Psoas muscle (tissue), 8 donors: ENCODE results near the gene WNT10A. TPM values are rescaled to one million over a fixed set of nuclear protein-coding genes. Genes with fewer than 3 reads are reported as not detected.

Experiments
- ATAC-seq, 4 donors: fragments of 200-7000 bp; cut with Tn5 transposase; one replicate each; pipeline ENCODE4 v1.9.1; 2020; ENCODE audit warnings: moderate library complexity in 3 of 4, mild to moderate bottlenecking in 2 of 4
- DNase-seq, 2 donors: peaks; one replicate each; pipeline ENCODE4 v3.0.0-alpha.2; 2020
- H3K27ac ChIP-seq: fragments of 200-600 bp; one replicate; pipeline ENCODE4 v1.8.0; 2022
- H3K27me3 ChIP-seq, 3 donors: fragments of 200-600 bp in 1 of 3; one replicate each; pipeline versions ENCODE4 v1.6.1 to v1.8.0; 2013 to 2022; ENCODE audit warnings: low read length in 2 of 3, mild to moderate bottlenecking in 2 of 3, moderate library complexity in 1 of 3; ENCODE audit not compliant: insufficient read depth in 3 of 3
- H3K36me3 ChIP-seq, 2 donors: fragments of 200-600 bp in 1 of 2; one replicate each; pipeline versions ENCODE4 v1.6.1 to v1.8.0; 2013 to 2022; ENCODE audit warnings: low read depth in 1 of 2, mild to moderate bottlenecking in 1 of 2, moderate library complexity in 1 of 2; ENCODE audit not compliant: insufficient read depth in 1 of 2
- H3K4me1 ChIP-seq: fragments of 200-600 bp; one replicate; pipeline ENCODE4 v1.8.0; 2022
- H3K4me3 ChIP-seq: fragments of 200-600 bp; one replicate; pipeline ENCODE4 v1.8.0; 2022; ENCODE audit warnings: mild to moderate bottlenecking
- H3K9me3 ChIP-seq: fragments of 200-600 bp; one replicate; pipeline ENCODE4 v1.8.0; 2022
- WGBS, 3 donors: extraction: QIAGEN DNeasy Blood & Tissue Kit; methylation state at CpG; one replicate each; pipeline versions ENCODE4 v1.1.6 to v1.1.7; 2013; 5-methylcytosine and 5-hydroxymethylcytosine counted together
- intact Hi-C, 2 donors: fragments of 100-400 bp; cut with DNase I; formaldehyde crosslinking; loops; one replicate each; pipeline versions ENCODE4 v1.11.0 to v1.14.2; 2022
- polyA plus RNA-seq, 3 donors: library from polyadenylated mRNA; stranded (reverse); fragments of 200-250 nt; gene quantifications; one replicate each; pipeline ENCODE4 v1.2.3, GENCODE V29; 2013
- total RNA-seq, 4 donors: library from RNA; stranded (reverse); fragmentation: NEBNext Ultra II Directional in 2 of 4; extraction: Animal tissue kit (Norgen Biotek cat#: 25700) in 2 of 4; gene quantifications; one replicate each; pipeline versions ENCODE4 v1.2.1 to v1.2.4, GENCODE V29; 2021 to 2023
- TF ChIP-seq, protein P1 (sequence below): fragments of 200-600 bp; IDR thresholded peaks from one replicate; pipeline ENCODE4 v1.8.0; 2022; ENCODE audit warnings: antibody characterized with exemption
- donor health status: healthy with polysubstance abuse.
- donor health status: DM: no; HTN: no; CAD: no; lungs with moderate emphysema.
- donor health status: Bipolar disorder and iron deficiency.
- donor health status: healthy.
- donor health status: DM: yes; HTN: yes; CAD: no.
- donor health status: DM: no; HTN: no; CAD: no.
- donor health status: DM: no; HTN: no; CAD: no.
- donor health status: DM: yes; HTN: yes; CAD: no.

WNT10A gene
- total and polyA plus RNA-seq, 7 donors = 0.01 to 0.03 TPM; not detected in 5

DNA sequence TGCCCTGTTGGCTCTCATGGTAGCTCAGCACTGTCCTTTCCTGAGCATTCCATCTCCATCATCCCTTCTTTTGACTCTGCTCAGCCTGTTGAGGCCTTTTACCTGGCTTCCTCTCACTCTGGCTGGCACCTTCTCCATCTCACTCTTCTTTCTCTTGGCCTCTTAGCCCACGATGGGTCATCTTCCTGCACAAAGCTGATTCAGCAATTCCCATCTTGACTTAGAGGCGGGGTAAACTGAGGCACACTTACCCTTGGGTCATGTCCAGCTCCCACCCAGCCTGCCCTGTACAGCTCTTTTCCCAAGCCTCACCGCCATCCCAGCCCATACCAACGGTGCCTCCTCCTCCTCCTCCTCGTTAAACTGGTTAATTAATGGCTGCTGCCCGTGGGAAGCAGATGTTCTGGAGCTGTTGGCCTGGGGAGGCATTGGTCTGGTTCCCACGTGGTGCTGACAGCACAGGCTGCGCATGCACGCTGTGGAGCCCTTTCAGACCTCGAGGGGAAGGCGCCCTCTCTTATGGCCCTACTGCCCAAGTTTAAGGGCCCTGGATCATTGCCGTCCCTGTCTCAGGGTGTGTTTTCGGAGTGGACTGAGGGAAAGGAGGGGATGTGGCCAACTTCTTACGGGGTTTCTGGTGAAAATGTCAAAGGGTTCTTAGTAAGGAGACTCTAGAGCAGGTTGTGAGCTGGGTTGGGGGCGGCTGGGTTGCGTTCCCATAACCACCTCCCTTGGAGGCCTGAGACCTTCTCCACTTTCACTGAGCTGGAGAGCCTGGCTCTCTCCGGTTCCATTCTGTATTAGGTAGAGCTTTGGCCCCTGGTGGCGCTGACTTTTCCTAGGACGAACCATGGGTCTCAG, 10.9 kb downstream of the WNT10A start:
- intact Hi-C loops = no loop called here
- DNase-seq = no peak
- no peak for ATAC-seq
- Histone ChIP-seq H3K4me3 (no peak overlapping the region), H3K4me1 (peaks cover 6% of the 10 kb centered on the region), H3K27me3 (peaks cover 0 to 40% (median 12%) of the 10 kb centered on the region in 3 donors), H3K9me3 (no peaks in the 10 kb centered on the region), H3K27ac (no peak overlapping the region), H3K36me3 (no peaks in the 10 kb centered on the region)
- TF ChIP-seq, protein P1, sequence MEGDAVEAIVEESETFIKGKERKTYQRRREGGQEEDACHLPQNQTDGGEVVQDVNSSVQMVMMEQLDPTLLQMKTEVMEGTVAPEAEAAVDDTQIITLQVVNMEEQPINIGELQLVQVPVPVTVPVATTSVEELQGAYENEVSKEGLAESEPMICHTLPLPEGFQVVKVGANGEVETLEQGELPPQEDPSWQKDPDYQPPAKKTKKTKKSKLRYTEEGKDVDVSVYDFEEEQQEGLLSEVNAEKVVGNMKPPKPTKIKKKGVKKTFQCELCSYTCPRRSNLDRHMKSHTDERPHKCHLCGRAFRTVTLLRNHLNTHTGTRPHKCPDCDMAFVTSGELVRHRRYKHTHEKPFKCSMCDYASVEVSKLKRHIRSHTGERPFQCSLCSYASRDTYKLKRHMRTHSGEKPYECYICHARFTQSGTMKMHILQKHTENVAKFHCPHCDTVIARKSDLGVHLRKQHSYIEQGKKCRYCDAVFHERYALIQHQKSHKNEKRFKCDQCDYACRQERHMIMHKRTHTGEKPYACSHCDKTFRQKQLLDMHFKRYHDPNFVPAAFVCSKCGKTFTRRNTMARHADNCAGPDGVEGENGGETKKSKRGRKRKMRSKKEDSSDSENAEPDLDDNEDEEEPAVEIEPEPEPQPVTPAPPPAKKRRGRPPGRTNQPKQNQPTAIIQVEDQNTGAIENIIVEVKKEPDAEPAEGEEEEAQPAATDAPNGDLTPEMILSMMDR = no peak
- 59 to 67% (median 65%) methylated on average over 19 of the region's 19 CpGs for whole genome bisulfite sequencing, 3 donors

- TF ChIP-seq, protein P1 = peak; percentile 44
- intact Hi-C loops = no loop called here
- DNase-seq (peak; percentile 70 to 82), ATAC-seq (peak; percentile 86 to 95 (median 90))
- no peak overlapping the region for H3K27ac ChIP-seq
- H3K4me3 ChIP-seq = peak overlapping the region; percentile 61
- peaks cover 6% of the 10 kb centered on the region for H3K4me1 ChIP-seq
- H3K9me3 ChIP-seq = no peaks in the 10 kb centered on the region
- peaks cover 0 to 53% (median 22%) of the 10 kb centered on the region in 3 donors for H3K27me3 ChIP-seq
- no peaks in the 10 kb centered on the region for H3K36me3 ChIP-seq
- 1% methylated on average over 58 to 72 of the region's 72 CpGs for WGBS, 3 donors
These were observed 12.2 kb downstream of the WNT10A start for GRCh38 chr2:218892693-218893348.

DNA sequence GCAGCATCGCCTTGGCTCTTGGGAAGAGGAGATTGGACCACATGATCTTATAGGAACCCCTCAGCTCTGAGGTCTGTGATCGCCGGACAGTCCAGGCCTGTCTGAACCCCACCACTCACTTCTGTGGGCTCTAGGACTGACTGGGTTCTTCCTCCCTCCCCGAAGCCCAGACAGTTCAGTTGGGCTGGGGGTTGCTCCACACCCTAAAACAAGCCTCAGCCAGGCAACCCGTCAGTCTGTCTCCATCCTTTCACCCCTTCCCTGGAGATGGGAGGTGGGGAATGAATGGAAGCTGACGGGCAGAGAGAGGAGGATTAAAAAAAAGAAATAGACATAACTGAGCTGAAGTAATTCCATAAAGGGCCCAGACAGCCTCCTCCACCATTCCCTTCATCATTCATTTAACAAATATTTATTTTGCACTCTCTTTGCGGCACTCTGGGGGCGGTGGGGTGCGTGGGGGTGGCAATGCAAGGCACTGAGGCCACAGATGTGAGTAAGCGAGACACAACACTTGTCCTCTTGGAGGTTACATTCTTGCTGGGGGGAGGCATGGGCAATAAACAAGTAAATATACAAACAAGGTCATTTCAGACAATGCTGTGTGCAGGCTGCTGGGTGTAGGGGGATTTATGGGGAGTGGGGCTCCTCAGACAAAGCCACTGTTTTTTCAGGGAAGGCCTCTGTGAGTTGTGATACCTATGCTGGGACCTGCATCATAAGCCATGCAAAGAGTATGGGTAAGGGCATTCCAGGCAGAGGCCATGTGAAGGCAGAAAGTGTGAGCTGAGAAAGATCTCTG, 12.9 kb downstream of the WNT10A start:
- Histone ChIP-seq H3K27ac (no peak overlapping the region), H3K4me1 (peaks cover 6% of the 10 kb centered on the region), H3K9me3 (no peaks in the 10 kb centered on the region), H3K27me3 (peaks cover 0 to 61% (median 26%) of the 10 kb centered on the region in 3 donors), H3K4me3 (peak overlapping the region; percentile 61), H3K36me3 (no peaks in the 10 kb centered on the region)
- intact Hi-C loops = loop anchor here in 1 of 2 donors (2.0 kb wide), 1 partner anchor 37 kb away; no protein-coding TSS in a partner anchor
- no peak for ATAC-seq
- WGBS, 3 donors = 53 to 61% (median 58%) methylated on average over 10 of the region's 10 CpGs
- no peak for DNase-seq
- TF ChIP-seq, protein P1 = no peak

DNA sequence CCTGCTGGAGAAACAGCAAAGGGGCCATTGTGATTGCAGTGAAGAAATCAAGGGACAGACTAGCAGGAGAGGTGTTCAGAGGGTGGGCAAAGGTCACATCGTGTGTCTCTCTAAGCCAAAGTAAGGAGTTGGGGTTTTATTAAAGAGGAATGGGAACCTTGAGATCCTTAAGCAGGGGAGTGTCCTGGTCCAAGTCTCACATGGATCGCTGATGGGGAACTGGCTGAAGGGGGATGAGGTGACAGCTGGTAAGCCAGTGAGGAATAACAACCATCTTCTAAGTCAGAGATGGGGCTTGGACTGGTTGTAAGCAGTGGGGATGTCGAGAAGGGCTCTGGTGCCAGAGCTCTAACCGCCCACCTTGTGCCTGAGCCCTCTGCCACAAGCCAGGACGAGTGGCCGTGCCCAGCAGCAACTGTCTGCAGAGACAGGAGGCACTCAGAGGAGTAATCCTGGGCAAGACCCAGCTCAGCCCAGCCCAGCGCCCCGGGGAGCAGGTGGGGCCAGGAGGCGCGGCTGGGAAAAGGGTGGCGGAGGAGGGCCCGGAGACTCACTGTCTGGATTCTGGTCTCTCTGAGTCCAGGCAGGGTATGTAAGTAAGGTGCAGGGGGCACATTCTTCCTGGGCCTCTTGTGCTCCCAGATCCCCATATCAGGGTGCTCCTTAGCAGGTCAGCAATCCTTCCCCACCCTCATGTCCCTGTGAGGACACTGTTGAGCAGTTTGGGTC, 13.7 kb downstream of the WNT10A start:
- no peaks in the 10 kb centered on the region for H3K9me3 ChIP-seq
- TF ChIP-seq, protein P1 = no peak
- H3K27me3 ChIP-seq = peaks cover 0 to 68% (median 26%) of the 10 kb centered on the region in 3 donors
- H3K4me1 ChIP-seq = peaks cover 6% of the 10 kb centered on the region
- no peak overlapping the region for H3K4me3 ChIP-seq
- DNase-seq (no peak), ATAC-seq (no peak)
- intact Hi-C loops = loop anchor here in 1 of 2 donors (2.0 kb wide), 1 partner anchor 38 kb away; no protein-coding TSS in a partner anchor
- H3K27ac ChIP-seq = no peak overlapping the region
- WGBS, 3 donors = 57 to 59% (median 58%) methylated on average over 12 of the region's 12 CpGs
- H3K36me3 ChIP-seq = no peaks in the 10 kb centered on the region
